ENCODE measurements around the gene LINGO3.
"Not testable (repeated sequence)": the region's sequence is repeated elsewhere in the genome, so short reads cannot be mapped to it uniquely, and the experiment has no call there.

Gene LINGO3

GRCh38 chr19:2286402-2287140 lies 21.4 kb downstream of the LINGO3 start:
- Histone ChIP-seq H3K36me3 (no peaks in the 10 kb centered on the region), H3K4me3 (ENCODE audit: low read depth, low read length) (no peak overlapping the region), H3K27me3 (ENCODE audit: insufficient read depth, low read depth, severe bottlenecking) (peaks cover 9% of the 10 kb centered on the region), H3K9me3 (ENCODE audit: severe bottlenecking) (no peaks in the 10 kb centered on the region), H3K27ac (no peak overlapping the region)
- DNase-seq: no peak
- no peak for TF ChIP-seq CTCF (IDR thresholded peaks at IDR 0.05; ENCODE audit: low read depth, low read length)

DNA sequence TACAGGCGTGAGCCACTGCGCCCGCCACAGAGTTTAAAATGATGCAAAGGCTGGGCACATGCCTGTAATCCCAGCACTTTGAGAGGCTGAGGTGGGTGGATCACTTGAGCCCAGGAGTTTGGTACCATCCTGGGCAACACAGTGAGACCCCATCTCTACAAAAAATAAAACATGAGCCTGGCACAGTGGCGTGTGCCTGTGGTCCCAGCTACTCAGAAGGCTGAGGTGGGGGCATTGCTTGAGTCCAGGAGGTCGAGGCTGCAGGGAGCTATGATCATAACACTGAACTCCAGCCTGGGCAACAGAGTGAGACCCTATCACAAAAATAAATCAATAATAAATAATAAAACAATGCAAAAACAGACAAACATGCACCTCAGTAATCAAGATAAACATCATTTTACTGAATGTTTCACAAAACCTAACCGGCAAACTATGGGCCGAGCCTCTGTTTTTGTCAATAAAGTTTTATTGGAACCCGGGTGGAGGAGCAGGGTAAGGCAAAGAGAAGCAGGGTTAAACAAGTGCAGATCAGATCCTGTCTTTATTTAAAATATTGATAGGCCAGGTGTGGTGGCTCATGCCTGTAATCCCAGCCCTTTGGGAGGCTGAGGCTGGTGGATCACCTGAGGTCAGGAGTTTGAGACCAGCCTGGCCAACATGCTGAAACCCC lies 24.0 kb downstream of the LINGO3 start:
- no peak for DNase-seq
- Histone ChIP-seq H3K36me3 (no peaks in the 10 kb centered on the region), H3K9me3 (ENCODE audit: severe bottlenecking) (no peaks in the 10 kb centered on the region), H3K4me3 (ENCODE audit: low read depth, low read length) (no peak overlapping the region), H3K27me3 (ENCODE audit: insufficient read depth, low read depth, severe bottlenecking) (no peaks in the 10 kb centered on the region), H3K27ac (no peak overlapping the region)
- no peak for TF ChIP-seq CTCF (IDR thresholded peaks at IDR 0.05; ENCODE audit: low read depth, low read length)

- Histone ChIP-seq H3K27me3 (ENCODE audit: insufficient read depth, low read depth, severe bottlenecking) (no peaks in the 10 kb centered on the region), H3K36me3 (no peaks in the 10 kb centered on the region), H3K27ac (no peak overlapping the region), H3K4me3 (ENCODE audit: low read depth, low read length) (no peak overlapping the region), H3K9me3 (ENCODE audit: severe bottlenecking) (no peaks in the 10 kb centered on the region)
- TF ChIP-seq CTCF (IDR thresholded peaks at IDR 0.05; ENCODE audit: low read depth, low read length): no peak
- no peak for DNase-seq
Measured at GRCh38 chr19:2282862-2283237, 25.1 kb downstream of the LINGO3 start.

GRCh38 chr19:2282062-2282861 lies 25.7 kb downstream of the LINGO3 start, which contains the start of gene PEAK3:
PEAK3 (minus strand) TSS chr19:2282175; CDS start chr19:2280931, 1,244 bp downstream.
- peak; percentile 44 for DNase-seq
- Histone ChIP-seq H3K4me3 (ENCODE audit: low read depth, low read length) (no peak within 1 kb of the TSS), H3K9me3 (ENCODE audit: severe bottlenecking) (no peaks in the 10 kb centered on the region), H3K27ac (no peak within 1 kb of the TSS), H3K27me3 (ENCODE audit: insufficient read depth, low read depth, severe bottlenecking) (no peaks in the 10 kb centered on the region), H3K36me3 (no peaks in the 10 kb centered on the region)
- no peak for TF ChIP-seq CTCF (IDR thresholded peaks at IDR 0.05; ENCODE audit: low read depth, low read length)

- H3K27me3 ChIP-seq (ENCODE audit: insufficient read depth, low read depth, severe bottlenecking); H3K9me3 ChIP-seq (ENCODE audit: severe bottlenecking); H3K27ac ChIP-seq; H3K36me3 ChIP-seq; DNase-seq; H3K4me3 ChIP-seq (ENCODE audit: low read depth, low read length): not testable (repeated sequence)
Measured at GRCh38 chr19:2281265-2282061, 26.5 kb downstream of the LINGO3 start.

Data from WERI-Rb-1 (cell line).